HEK293T (cell line): ENCODE results near the gene KIAA0408.

Experiments
- BHLHE40 ChIP-seq: fragments of 450-650 bp; IDR thresholded peaks from 2 replicates; pipeline ENCODE4 v1.6.1; 2016; ENCODE audit warnings: mild to moderate bottlenecking, moderate library complexity, borderline replicate concordance
- FOXK2 ChIP-seq: fragments of 450-650 bp; IDR thresholded peaks from 2 replicates; pipeline ENCODE4 v1.6.1; 2016; ENCODE audit warnings: mild to moderate bottlenecking
- SP1 ChIP-seq: fragments of 450-650 bp; IDR thresholded peaks from 2 replicates; pipeline ENCODE4 v1.6.1; 2017
- ZNF384 ChIP-seq: fragments of 450-650 bp; IDR thresholded peaks from 2 replicates; pipeline ENCODE4 v1.6.1; 2016

DNA sequence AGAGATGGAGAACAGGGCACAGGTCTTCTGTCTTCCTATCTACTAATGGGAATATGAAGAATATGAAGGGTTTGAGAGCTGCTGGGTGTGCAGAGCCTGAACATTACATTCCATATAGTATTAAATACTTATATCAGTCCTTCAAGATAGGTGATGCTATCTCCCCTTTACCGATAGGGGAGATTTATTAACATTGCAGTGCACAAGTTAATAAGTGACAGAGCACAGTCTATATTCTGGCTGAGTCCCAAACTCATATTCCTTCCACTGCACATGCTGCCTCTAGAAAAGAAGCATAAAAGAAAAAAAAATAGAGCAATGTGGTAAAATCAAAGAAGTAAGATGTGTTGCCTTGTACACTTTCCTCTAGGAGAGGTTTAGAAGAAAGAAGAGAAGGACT lies 18.5 kb upstream of the KIAA0408 start:
- no peak for TF ChIP-seq BHLHE40
- TF ChIP-seq SP1 = no peak
- no peak for TF ChIP-seq FOXK2
- TF ChIP-seq ZNF384 = no peak
